HCT116 (cell line): ENCODE measurements around the gene KSR1. TPM values are rescaled to one million over a fixed set of nuclear protein-coding genes. Genes with fewer than 3 reads are reported as not detected.

Experiments
- ATAC-seq: fragments of 200-7000 bp; cut with Tn5 transposase; 2 replicates; pipeline ENCODE4 v1.9.1; 2020; ENCODE audit warnings: mild to moderate bottlenecking, moderate library complexity
- BruUV-seq: library from RNA; stranded (reverse); fragments of 400-500 nt; replicated peaks from 2 replicates; lab custom pipeline; 2021; lab: Mats Ljungman, UMichigan
- CTCF ChIA-PET: fragments of 300-600 bp; sonication (Branson Sonifier 250); formaldehyde crosslinking; loops from one replicate; lab custom pipeline; 2021; ENCODE audit warnings: antibody characterized with exemption; lab: Charles Lee
- POLR2A ChIA-PET: fragments of 300-600, 350-600 bp; sonication (Branson Sonifier 250); formaldehyde crosslinking; loops from one replicate; lab custom pipeline; 2021; ENCODE audit warnings: antibody characterized with exemption; lab: Charles Lee
- RAD21 ChIA-PET, 2 experiments: fragments of 300-600 bp; sonication (Branson Sonifier 250); formaldehyde crosslinking; loops; one replicate each; lab custom pipeline; 2023; ENCODE audit warnings: low total read pairs in 2 of 2; ENCODE audit not compliant: uncharacterized antibody in 2 of 2, unreplicated experiment in 2 of 2, low non-redundant PET in 1 of 2; lab: Charles Lee
- DNase-seq: peaks from one replicate; pipeline ENCODE4 v3.0.0-alpha.2; 2010; ENCODE audit warnings: low read depth, low spot score
- H2AFZ ChIP-seq: fragments of 200-600 bp; shearing (Covaris generic), sonication (generic); 2 replicates; pipeline ENCODE4 v1.6.1; 2017; ENCODE audit warnings: low read depth, mixed run types, mixed read lengths, antibody characterized with exemption, low read length; ENCODE audit not compliant: poor library complexity, severe bottlenecking
- H3K27ac ChIP-seq: 2 replicates; pipeline ENCODE4 v1.5.1; 2012; ENCODE audit warnings: low read depth, low read length
- H3K27me3 ChIP-seq: fragments of 200-600 bp; sonication (generic); 2 replicates; pipeline ENCODE4 v1.6.1; 2016; ENCODE audit warnings: mixed run types, low read length, mixed read lengths; ENCODE audit not compliant: insufficient read depth
- H3K36me3 ChIP-seq, 2 experiments: fragments of 200-500 bp in 1 of 2; fragments of 200-600 bp in 1 of 2; sonication (Bioruptor generic) in 1 of 2; sonication (generic) in 1 of 2; 2 replicates each; pipeline versions ENCODE4 v1.5.1 to v1.6.1; 2014 to 2016; ENCODE audit warnings: low read length in 2 of 2, inconsistent platforms in 1 of 2, mixed read lengths in 1 of 2, mixed run types in 1 of 2; ENCODE audit not compliant: insufficient read depth in 2 of 2, control insufficient read depth in 1 of 2
- H3K4me1 ChIP-seq, 2 experiments: fragments of 200-600 bp in 1 of 2; sonication (generic) in 1 of 2; 2 replicates each; pipeline versions ENCODE4 v1.5.1 to v1.6.1; 2012 to 2017; ENCODE audit warnings: low read length in 2 of 2, inconsistent platforms in 1 of 2, mild to moderate bottlenecking in 1 of 2, mixed read lengths in 1 of 2, mixed run types in 1 of 2, moderate library complexity in 1 of 2; ENCODE audit not compliant: insufficient read depth in 2 of 2, control insufficient read depth in 1 of 2
- H3K4me2 ChIP-seq: fragments of 200-600 bp; sonication (generic); 2 replicates; pipeline ENCODE4 v1.6.1; 2017; ENCODE audit warnings: mixed run types, low read length, mixed read lengths
- H3K4me3 ChIP-seq, 2 experiments: fragments of 200-600 bp in 1 of 2; sonication (generic) in 1 of 2; replicated peaks in 1 of 2; 2 replicates each; pipeline ENCODE4 v1.5.1; 2011 to 2016; ENCODE audit warnings: low read length in 2 of 2, control low read depth in 1 of 2, low read depth in 1 of 2, mild to moderate bottlenecking in 1 of 2, mixed read lengths in 1 of 2, mixed run types in 1 of 2
- H3K79me2 ChIP-seq: fragments of 200-600 bp; sonication (generic); 2 replicates; pipeline ENCODE4 v1.6.1; 2017; ENCODE audit warnings: mild to moderate bottlenecking, mixed run types, low read length, moderate library complexity, mixed read lengths; ENCODE audit not compliant: insufficient read depth
- H3K9ac ChIP-seq: fragments of 200-600 bp; sonication (generic); 2 replicates; pipeline ENCODE4 v1.6.1; 2016; ENCODE audit warnings: low read length, mixed read lengths
- H3K9me2 ChIP-seq: fragments of 200-600 bp; sonication (generic), shearing (Covaris generic); 2 replicates; pipeline ENCODE4 v1.6.1; 2017; ENCODE audit warnings: mixed run types, mild to moderate bottlenecking, moderate library complexity; ENCODE audit not compliant: insufficient read depth
- H3K9me3 ChIP-seq, 2 experiments: fragments of 200-500 bp in 1 of 2; fragments of 200-600 bp in 1 of 2; sonication (Bioruptor generic) in 1 of 2; sonication (generic) in 1 of 2; 2 replicates each; pipeline ENCODE4 v1.6.1; 2014 to 2017; ENCODE audit warnings: low read length in 2 of 2, mixed read lengths in 2 of 2, inconsistent platforms in 1 of 2, low read depth in 1 of 2, mild to moderate bottlenecking in 1 of 2, mixed run types in 1 of 2, moderate library complexity in 1 of 2; ENCODE audit not compliant: control insufficient read depth in 1 of 2, insufficient read depth in 1 of 2
- H4K20me1 ChIP-seq: fragments of 200-600 bp; sonication (generic), shearing (Covaris generic); 2 replicates; pipeline ENCODE4 v1.6.1; 2017; ENCODE audit warnings: mixed run types, mild to moderate bottlenecking, moderate library complexity; ENCODE audit not compliant: insufficient read depth
- ATF3 ChIP-seq: IDR thresholded peaks from 2 replicates; pipeline ENCODE4 v1.6.1; 2012
- CBX3 ChIP-seq: IDR thresholded peaks from 2 replicates; pipeline ENCODE4 v1.6.1; 2012; ENCODE audit warnings: low read depth
- ELF1 ChIP-seq: IDR thresholded peaks from 2 replicates; pipeline ENCODE4 v1.6.1; 2012; ENCODE audit warnings: low read depth, borderline replicate concordance
- EZH2 ChIP-seq: fragments of 200-600 bp; sonication (generic); IDR thresholded peaks from 2 replicates; pipeline ENCODE4 v1.6.1; 2017; ENCODE audit warnings: antibody characterized with exemption, mixed run types
- EZH2phosphoT487 ChIP-seq: fragments of 200-600 bp; IDR thresholded peaks from 2 replicates; pipeline ENCODE4 v1.6.1; 2018; ENCODE audit warnings: antibody characterized with exemption, borderline replicate concordance
- FOSL1 ChIP-seq: IDR thresholded peaks from 2 replicates; pipeline ENCODE4 v1.6.1; 2012; ENCODE audit warnings: low read depth
- RAD21 ChIP-seq: IDR thresholded peaks from 2 replicates; pipeline ENCODE4 v1.6.1; 2012; ENCODE audit warnings: low read depth, mild to moderate bottlenecking
- SRF ChIP-seq: IDR thresholded peaks from 2 replicates; pipeline ENCODE4 v1.6.1; 2012; ENCODE audit warnings: low read depth
- YY1 ChIP-seq: IDR thresholded peaks from 2 replicates; pipeline ENCODE4 v1.6.1; 2011; ENCODE audit warnings: low read length, low read depth, moderate library complexity, mild to moderate bottlenecking; ENCODE audit not compliant: insufficient replicate concordance; ENCODE audit errors: extremely low read depth
- ZFX ChIP-seq: fragments of 450-650 bp; IDR thresholded peaks from 2 replicates; pipeline ENCODE4 v1.6.1; 2017
- intact Hi-C: fragments of 100-400 bp; cut with micrococcal nuclease; formaldehyde crosslinking; loops from 2 replicates; pipeline ENCODE4 v1.10.0; 2022
- total RNA-seq: library from RNA; stranded (reverse); gene quantifications from one replicate; pipeline ENCODE4 v1.2.1, GENCODE V29; 2021; ENCODE audit not compliant: unreplicated experiment
- TF ChIP-seq, protein P1 (sequence below), 3 experiments: fragments of 200-600 bp in 1 of 3; sonication (generic) in 1 of 3; IDR thresholded peaks in 2 of 3; conservative IDR thresholded peaks in 1 of 3; 2 replicates each; pipeline ENCODE4 v1.5.1; 2012 to 2017; ENCODE audit warnings: low read depth in 2 of 3, low read length in 2 of 3, antibody characterized with exemption in 1 of 3, borderline replicate concordance in 1 of 3, control low read depth in 1 of 3, mild to moderate bottlenecking in 1 of 3, mixed read lengths in 1 of 3, mixed run types in 1 of 3, moderate library complexity in 1 of 3; ENCODE audit not compliant: insufficient read depth in 1 of 3
- TF ChIP-seq, protein P2 (sequence below): IDR thresholded peaks from 2 replicates; pipeline ENCODE4 v1.6.1; 2011; ENCODE audit warnings: mild to moderate bottlenecking, low read length, moderate library complexity; ENCODE audit not compliant: insufficient replicate concordance; ENCODE audit errors: extremely low read depth

KSR1 gene
- total RNA-seq, 1 experiment from 2014 or later = 16.5 TPM

DNA sequence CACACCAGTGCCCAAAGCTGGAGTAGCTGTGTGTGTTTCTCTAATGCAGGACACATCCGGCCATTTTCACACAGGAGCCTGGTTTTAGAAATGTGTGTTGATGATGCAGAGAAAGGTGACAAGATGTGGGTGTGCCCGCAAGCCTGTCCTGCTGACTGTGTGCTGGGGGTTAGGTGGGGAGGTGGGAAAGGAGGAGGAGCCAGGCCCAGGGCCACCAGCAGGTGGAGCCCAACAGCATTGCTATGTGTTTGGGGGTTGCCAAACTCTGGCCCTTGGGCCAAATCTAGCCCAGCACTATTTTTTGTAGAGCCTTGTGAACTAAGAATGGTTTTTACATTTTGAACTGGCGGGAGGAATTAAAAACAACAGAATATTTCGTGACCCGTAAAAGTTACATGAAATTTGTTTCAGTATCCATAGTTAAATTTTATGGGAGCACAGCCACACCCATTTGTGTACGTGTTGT lies 113.0 kb downstream of the KSR1 start:
- intact Hi-C loops = loop anchor here (2.0 kb wide), 1 partner anchor 32 kb away; no protein-coding TSS in a partner anchor
- Histone ChIP-seq H3K9ac (0 out of 2 replicates have a peak overlapping the region, but pooled peaks have one; percentile 22), H3K79me2 (no peaks in the 10 kb centered on the region), H4K20me1 (no peaks in the 10 kb centered on the region), H3K4me1 (peaks cover 16 to 38% of the 10 kb centered on the region in 2 experiments), H2AFZ (no peak overlapping the region), H3K9me2 (no peaks in the 10 kb centered on the region), H3K4me3 (no peak overlapping the region), H3K27ac (no peak overlapping the region), H3K4me2 (peak overlapping the region; percentile 36; the same call in 1 of the 2 replicates), H3K9me3 (no peaks in the 10 kb centered on the region), H3K36me3 (no peaks in the 10 kb centered on the region), H3K27me3 (no peaks in the 10 kb centered on the region)
- ChIA-PET RAD21 (no interaction called here), CTCF (interaction anchor here (2.1 kb wide), 1 partner anchor 30 kb away, joined by 7 read pairs; no protein-coding TSS in a partner anchor), POLR2A (no interaction called here)
- ATAC-seq (peak; percentile 97), DNase-seq (no peak)
- no peak for TF ChIP-seq ATF3
- peak; percentile 60 for TF ChIP-seq RAD21
- TF ChIP-seq, protein P1, sequence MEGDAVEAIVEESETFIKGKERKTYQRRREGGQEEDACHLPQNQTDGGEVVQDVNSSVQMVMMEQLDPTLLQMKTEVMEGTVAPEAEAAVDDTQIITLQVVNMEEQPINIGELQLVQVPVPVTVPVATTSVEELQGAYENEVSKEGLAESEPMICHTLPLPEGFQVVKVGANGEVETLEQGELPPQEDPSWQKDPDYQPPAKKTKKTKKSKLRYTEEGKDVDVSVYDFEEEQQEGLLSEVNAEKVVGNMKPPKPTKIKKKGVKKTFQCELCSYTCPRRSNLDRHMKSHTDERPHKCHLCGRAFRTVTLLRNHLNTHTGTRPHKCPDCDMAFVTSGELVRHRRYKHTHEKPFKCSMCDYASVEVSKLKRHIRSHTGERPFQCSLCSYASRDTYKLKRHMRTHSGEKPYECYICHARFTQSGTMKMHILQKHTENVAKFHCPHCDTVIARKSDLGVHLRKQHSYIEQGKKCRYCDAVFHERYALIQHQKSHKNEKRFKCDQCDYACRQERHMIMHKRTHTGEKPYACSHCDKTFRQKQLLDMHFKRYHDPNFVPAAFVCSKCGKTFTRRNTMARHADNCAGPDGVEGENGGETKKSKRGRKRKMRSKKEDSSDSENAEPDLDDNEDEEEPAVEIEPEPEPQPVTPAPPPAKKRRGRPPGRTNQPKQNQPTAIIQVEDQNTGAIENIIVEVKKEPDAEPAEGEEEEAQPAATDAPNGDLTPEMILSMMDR (IDR thresholded peaks at IDR 0.05 in 2 of 3, conservative IDR thresholded peaks at IDR 0.05 in 1 of 3; ENCODE audit: borderline replicate concordance in 1 of 3, insufficient read depth in 1 of 3, low read depth in 2 of 3, low read length in 2 of 3) = peak; percentile 49 to 92 (median 90); a peak in 5 of 6 replicates
- BruUV-seq = no TSS peak

GRCh38 chr17:27569884-27570577 lies 113.8 kb downstream of the KSR1 start:
- TF ChIP-seq EZH2 = no peak
- no peak for TF ChIP-seq SRF
- TF ChIP-seq EZH2phosphoT487 = no peak
- TF ChIP-seq FOSL1 = no peak
- no peak for TF ChIP-seq ELF1
- TF ChIP-seq, protein P2, sequence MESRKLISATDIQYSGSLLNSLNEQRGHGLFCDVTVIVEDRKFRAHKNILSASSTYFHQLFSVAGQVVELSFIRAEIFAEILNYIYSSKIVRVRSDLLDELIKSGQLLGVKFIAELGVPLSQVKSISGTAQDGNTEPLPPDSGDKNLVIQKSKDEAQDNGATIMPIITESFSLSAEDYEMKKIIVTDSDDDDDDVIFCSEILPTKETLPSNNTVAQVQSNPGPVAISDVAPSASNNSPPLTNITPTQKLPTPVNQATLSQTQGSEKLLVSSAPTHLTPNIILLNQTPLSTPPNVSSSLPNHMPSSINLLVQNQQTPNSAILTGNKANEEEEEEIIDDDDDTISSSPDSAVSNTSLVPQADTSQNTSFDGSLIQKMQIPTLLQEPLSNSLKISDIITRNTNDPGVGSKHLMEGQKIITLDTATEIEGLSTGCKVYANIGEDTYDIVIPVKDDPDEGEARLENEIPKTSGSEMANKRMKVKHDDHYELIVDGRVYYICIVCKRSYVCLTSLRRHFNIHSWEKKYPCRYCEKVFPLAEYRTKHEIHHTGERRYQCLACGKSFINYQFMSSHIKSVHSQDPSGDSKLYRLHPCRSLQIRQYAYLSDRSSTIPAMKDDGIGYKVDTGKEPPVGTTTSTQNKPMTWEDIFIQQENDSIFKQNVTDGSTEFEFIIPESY = no peak
- TF ChIP-seq CBX3 = no peak
- no peak for TF ChIP-seq YY1
- no peak for TF ChIP-seq ZFX
- Histone ChIP-seq H3K4me2 (no peak overlapping the region), H3K4me3 (no peak overlapping the region), H3K27me3 (no peaks in the 10 kb centered on the region), H2AFZ (no peak overlapping the region), H3K4me1 (peaks cover 16 to 38% of the 10 kb centered on the region in 2 experiments), H3K27ac (no peak overlapping the region), H4K20me1 (no peaks in the 10 kb centered on the region), H3K79me2 (no peaks in the 10 kb centered on the region), H3K9me2 (no peaks in the 10 kb centered on the region), H3K9ac (no peak overlapping the region), H3K9me3 (no peaks in the 10 kb centered on the region), H3K36me3 (no peaks in the 10 kb centered on the region)
- ATAC-seq (no peak), DNase-seq (no peak)
- POLR2A ChIA-PET = no interaction called here
- no TSS peak for BruUV-seq
- intact Hi-C loops = loop anchor here (2.0 kb wide), 1 partner anchor 31 kb away; no protein-coding TSS in a partner anchor
- CTCF ChIA-PET = interaction anchor here (2.1 kb wide), 1 partner anchor 30 kb away, joined by 7 read pairs; no protein-coding TSS in a partner anchor
- RAD21 ChIA-PET = interaction anchor here in 1 of 2 experiments (0.7 kb wide), 1 partner anchor 10 kb away, joined by 3 read pairs; no protein-coding TSS in a partner anchor
